AG09309 (cell line): ENCODE measurements around the gene GP1BB.

Experiments
- DNase-seq: peaks from one replicate; pipeline ENCODE4 v3.0.0-alpha.2; 2010; ENCODE audit warnings: low read depth
- H3K4me3 ChIP-seq: 2 replicates; pipeline ENCODE4 v1.5.1; 2011; ENCODE audit warnings: mild to moderate bottlenecking, low read depth, low read length, moderate library complexity; ENCODE audit not compliant: control insufficient read depth
- CTCF ChIP-seq: IDR thresholded peaks from 2 replicates; pipeline ENCODE4 v1.5.1; 2011; ENCODE audit warnings: mild to moderate bottlenecking, low read depth, low read length, inconsistent platforms; ENCODE audit not compliant: insufficient read depth, control insufficient read depth; ENCODE audit errors: missing control alignments

Gene GP1BB

DNA sequence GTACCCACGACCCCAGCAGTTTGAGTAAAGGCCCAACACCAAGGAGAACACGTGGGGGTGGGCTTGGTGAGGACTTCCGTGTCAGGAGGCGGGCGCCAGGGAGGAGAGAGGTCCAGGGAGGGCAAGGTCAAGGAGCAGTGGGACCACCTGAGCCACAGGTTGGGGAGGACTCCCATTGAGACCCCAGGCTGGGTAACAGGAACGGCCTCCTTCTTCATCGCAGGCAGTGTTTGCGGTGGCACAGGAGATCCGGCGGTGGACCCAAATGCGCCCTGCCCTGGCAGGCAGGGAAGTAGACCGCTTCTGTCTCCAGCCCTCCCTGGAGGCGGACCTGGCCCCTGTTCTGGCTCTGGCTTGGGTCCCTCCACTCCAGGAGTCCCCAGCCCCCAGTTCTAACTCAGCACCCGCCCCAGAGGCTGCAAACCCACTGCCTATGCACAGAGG is 31.4 kb downstream of the GP1BB start:
- H3K4me3 ChIP-seq, result no peak overlapping the region
- TF ChIP-seq CTCF, result no peak
- no peak for DNase-seq

- TF ChIP-seq CTCF, result no peak
- H3K4me3 ChIP-seq, result no peak overlapping the region
- DNase-seq, result no peak
Measured at GRCh38 chr22:19755145-19755710, 31.9 kb downstream of the GP1BB start.

DNA sequence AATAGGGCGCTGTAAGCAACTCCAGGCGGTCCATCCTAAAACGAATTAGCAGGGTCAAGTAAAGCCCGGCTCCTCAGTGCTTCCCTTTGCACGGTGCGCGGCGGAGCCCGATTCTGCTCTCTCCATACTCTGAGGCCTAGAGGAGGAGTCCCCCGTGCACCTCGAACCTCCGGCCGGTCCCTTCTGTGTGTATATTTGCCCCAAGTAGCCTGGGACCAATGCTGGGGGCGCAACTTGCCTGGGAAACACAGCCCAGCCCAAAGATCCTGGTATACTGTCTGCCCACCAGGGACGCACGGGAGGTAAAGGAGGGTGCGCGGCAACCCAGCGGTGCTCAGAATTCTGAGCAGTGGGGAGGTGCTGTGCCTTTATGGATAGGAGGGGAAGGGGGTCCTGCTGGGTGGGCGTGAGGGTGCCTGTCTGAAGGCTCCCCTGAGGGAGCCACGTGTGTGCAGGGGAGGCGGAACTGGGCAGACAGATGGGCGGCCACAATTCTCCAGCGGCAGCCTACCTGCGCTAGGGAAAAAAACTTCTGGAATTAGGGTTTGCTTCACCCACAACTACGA is 32.5 kb downstream of the GP1BB start:
- H3K4me3 ChIP-seq, result no peak overlapping the region
- peak; percentile 12 for TF ChIP-seq CTCF
- no peak for DNase-seq

DNA sequence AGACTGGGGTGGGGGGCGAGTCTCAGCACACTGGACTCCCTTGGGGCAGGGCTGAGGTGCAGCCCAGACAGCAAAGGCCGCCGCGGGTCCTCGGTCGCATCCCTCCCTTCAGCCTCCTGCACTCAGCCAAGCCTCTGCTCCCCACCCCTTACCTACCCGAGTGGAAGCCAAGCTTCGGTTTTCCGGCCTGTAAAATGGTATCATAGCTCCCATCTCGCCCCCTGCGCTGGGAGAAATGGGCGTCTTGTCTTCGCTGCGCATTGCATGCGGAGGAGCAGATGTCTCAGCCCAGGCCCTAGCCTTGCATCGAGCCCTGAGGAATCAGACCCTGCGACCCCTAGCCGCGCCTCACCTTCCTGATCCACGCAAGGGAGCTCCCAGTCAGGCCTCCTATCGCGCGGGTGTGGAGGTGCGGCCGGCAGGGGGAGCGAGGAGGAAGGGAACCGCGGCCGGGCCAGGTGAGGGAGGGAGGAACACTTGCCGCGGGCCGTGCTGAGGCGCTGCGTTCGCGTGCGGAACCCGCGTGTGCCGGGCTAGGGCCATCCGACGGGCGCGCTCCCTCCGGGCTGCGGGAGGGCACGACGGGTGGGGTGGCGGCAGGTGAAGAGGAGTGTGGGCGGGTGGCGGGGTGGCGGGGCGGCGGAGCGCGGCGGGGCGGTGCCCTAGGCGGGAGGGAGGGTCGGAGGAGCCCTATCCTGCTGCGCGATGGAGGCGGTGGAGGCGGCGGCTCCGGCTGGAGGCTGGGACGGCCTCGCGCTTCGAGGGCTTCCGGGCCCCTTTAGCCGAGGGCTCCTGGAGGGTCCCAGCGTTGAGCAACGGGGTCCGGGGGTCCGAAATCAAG is 33.2 kb downstream of the GP1BB start:
- DNase-seq, result no peak
- TF ChIP-seq CTCF, result peak; percentile 52
- H3K4me3 ChIP-seq, result no peak overlapping the region

DNA sequence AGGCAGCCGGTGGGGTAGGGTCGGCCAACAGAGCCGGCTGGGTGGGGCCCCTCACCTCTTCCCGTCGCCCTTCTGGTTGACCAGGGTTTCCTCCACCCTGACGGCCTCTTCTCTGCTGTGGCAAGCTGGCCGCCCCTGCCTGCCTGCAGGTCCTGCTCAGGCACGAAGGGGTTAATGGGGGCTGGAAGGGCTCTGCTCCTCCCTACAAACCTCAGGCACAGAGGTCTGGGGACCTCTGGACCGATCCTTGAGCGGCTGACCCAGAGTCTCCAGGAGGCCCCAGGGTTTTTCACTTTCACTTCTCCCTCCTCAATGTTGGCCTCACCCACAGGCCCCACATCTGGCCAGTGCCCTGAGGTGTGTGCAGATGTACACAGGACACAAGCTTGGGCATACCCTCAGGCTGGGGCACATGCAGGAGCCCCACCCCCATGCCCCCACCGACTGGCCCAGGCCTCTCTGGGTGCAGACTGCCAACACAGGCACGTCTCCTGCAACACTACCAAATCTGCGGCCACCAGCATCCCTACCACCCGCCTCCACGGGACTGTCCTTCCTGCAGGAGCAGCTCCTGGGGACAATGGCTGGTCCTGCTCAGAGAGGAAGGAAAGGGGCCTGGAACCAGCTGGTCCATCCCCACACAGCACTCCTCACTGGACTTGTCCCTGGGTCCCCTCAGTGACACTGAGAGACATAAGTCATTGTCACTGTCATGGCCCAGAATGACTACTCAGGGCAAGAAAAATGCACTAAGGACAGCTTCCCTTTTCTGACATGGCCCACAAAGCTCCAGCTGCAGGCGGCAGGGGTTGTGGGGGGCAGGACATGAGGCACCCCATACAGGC is 34.0 kb downstream of the GP1BB start:
- TF ChIP-seq CTCF, result no peak
- H3K4me3 ChIP-seq, result no peak overlapping the region
- no peak for DNase-seq
